Measurements from ENCODE around the gene ARHGAP45.

ARHGAP45 gene

GRCh38 chr19:1041835-1042685 is 24.9 kb upstream of the ARHGAP45 start:
- peak overlapping the region; percentile 51 for H3K9ac ChIP-seq (ENCODE audit: low read length)
- no peaks in the 10 kb centered on the region for H3K9me3 ChIP-seq (ENCODE audit: control insufficient read depth, low read length)
- H3K27me3 ChIP-seq (ENCODE audit: control insufficient read depth in 1 of 2, insufficient read depth in 1 of 2, low read length in 2 of 2): no peaks in the 10 kb centered on the region
- H2BK120ac ChIP-seq (ENCODE audit: low read depth, low read length): no peak overlapping the region
- H3K79me1 ChIP-seq (replicated peaks; ENCODE audit: low read length, poor library complexity, severe bottlenecking): peaks cover 2% of the 10 kb centered on the region
- H3K23ac ChIP-seq (ENCODE audit: low read length in 2 of 2): no peak overlapping the region
- peak overlapping the region in 1 of 2 experiments; percentile 86 for H3K4me3 ChIP-seq (ENCODE audit: insufficient read depth in 1 of 2, low read depth in 1 of 2, low read length in 2 of 2)
- H2AK5ac ChIP-seq (ENCODE audit: low read length, severe bottlenecking): no peak overlapping the region
- H4K91ac ChIP-seq (ENCODE audit: low read length): no peak overlapping the region
- peaks cover 35% of the 10 kb centered on the region for H3K4me1 ChIP-seq (ENCODE audit: control insufficient read depth, insufficient read depth, low read depth, low read length)
- H3K4ac ChIP-seq (ENCODE audit: low read depth in 1 of 2, low read length in 2 of 2): no peak overlapping the region
- H4K8ac ChIP-seq (ENCODE audit: low read length): no peak overlapping the region
- peaks cover 13 to 67% of the 10 kb centered on the region in 2 experiments for H3K36me3 ChIP-seq (ENCODE audit: control insufficient read depth in 1 of 2, insufficient read depth in 2 of 2, low read depth in 1 of 2, low read length in 2 of 2)
- DNase-seq: no peak
- H2BK15ac ChIP-seq (ENCODE audit: low read depth, poor library complexity, severe bottlenecking): no peak overlapping the region
- no peak overlapping the region for H2AFZ ChIP-seq (ENCODE audit: low read depth, low read length)
- no peak overlapping the region for H2BK12ac ChIP-seq (ENCODE audit: low read length in 2 of 2)
- H2BK5ac ChIP-seq (ENCODE audit: low read depth, low read length, poor library complexity, severe bottlenecking): no peak overlapping the region
- no peak overlapping the region for H3K4me2 ChIP-seq (ENCODE audit: low read length, poor library complexity, severe bottlenecking)
- H3K27ac ChIP-seq (ENCODE audit: low read length, poor library complexity, severe bottlenecking): no peak overlapping the region
- no peak overlapping the region for H3K18ac ChIP-seq (ENCODE audit: low read depth in 1 of 2, low read length in 2 of 2)
- WGBS: 91% methylated on average over 43 of the region's 43 CpGs
- H3K14ac ChIP-seq (ENCODE audit: low read length in 2 of 2): no peak overlapping the region

GRCh38 chr19:1042689-1043511 is 24.1 kb upstream of the ARHGAP45 start:
- Histone ChIP-seq H3K4me3 (ENCODE audit: insufficient read depth in 1 of 2, low read depth in 1 of 2, low read length in 2 of 2) (peak overlapping the region in 1 of 2 experiments; percentile 86), H2AK5ac (ENCODE audit: low read length, severe bottlenecking) (no peak overlapping the region), H2AFZ (ENCODE audit: low read depth, low read length) (no peak overlapping the region), H4K8ac (ENCODE audit: low read length) (no peak overlapping the region), H2BK120ac (ENCODE audit: low read depth, low read length) (no peak overlapping the region), H3K23ac (ENCODE audit: low read length in 2 of 2) (no peak overlapping the region), H2BK15ac (ENCODE audit: low read depth, poor library complexity, severe bottlenecking) (no peak overlapping the region), H3K79me1 (replicated peaks; ENCODE audit: low read length, poor library complexity, severe bottlenecking) (peaks cover 2% of the 10 kb centered on the region), H3K4ac (ENCODE audit: low read depth in 1 of 2, low read length in 2 of 2) (no peak overlapping the region), H2BK5ac (ENCODE audit: low read depth, low read length, poor library complexity, severe bottlenecking) (no peak overlapping the region), H3K4me2 (ENCODE audit: low read length, poor library complexity, severe bottlenecking) (no peak overlapping the region), H3K18ac (ENCODE audit: low read depth in 1 of 2, low read length in 2 of 2) (no peak overlapping the region), H3K9me3 (ENCODE audit: control insufficient read depth, low read length) (no peaks in the 10 kb centered on the region), H3K27me3 (ENCODE audit: control insufficient read depth in 1 of 2, insufficient read depth in 1 of 2, low read length in 2 of 2) (no peaks in the 10 kb centered on the region), H3K9ac (ENCODE audit: low read length) (peak overlapping the region; percentile 36), H3K27ac (ENCODE audit: low read length, poor library complexity, severe bottlenecking) (no peak overlapping the region), H3K4me1 (ENCODE audit: control insufficient read depth, insufficient read depth, low read depth, low read length) (peaks cover 31% of the 10 kb centered on the region), H4K91ac (ENCODE audit: low read length) (no peak overlapping the region), H3K14ac (ENCODE audit: low read length in 2 of 2) (no peak overlapping the region), H3K36me3 (ENCODE audit: control insufficient read depth in 1 of 2, insufficient read depth in 2 of 2, low read depth in 1 of 2, low read length in 2 of 2) (peaks cover 6 to 67% of the 10 kb centered on the region in 2 experiments), H2BK12ac (ENCODE audit: low read length in 2 of 2) (no peak overlapping the region)
- WGBS: 88% methylated on average over 22 of the region's 23 CpGs
- no peak for DNase-seq

GRCh38 chr19:1045247-1045603 is 21.7 kb upstream of the ARHGAP45 start:
- 76% methylated on average over 7 of the region's 10 CpGs for WGBS

GRCh38 chr19:1046117-1046626 is 20.8 kb upstream of the ARHGAP45 start:
- no peak overlapping the region for H2AK5ac ChIP-seq (ENCODE audit: low read length, severe bottlenecking)
- H3K27ac ChIP-seq (ENCODE audit: low read length, poor library complexity, severe bottlenecking): no peak overlapping the region
- peaks cover 6% of the 10 kb centered on the region for H3K4me1 ChIP-seq (ENCODE audit: control insufficient read depth, insufficient read depth, low read depth, low read length)
- no peaks in the 10 kb centered on the region for H3K9me3 ChIP-seq (ENCODE audit: control insufficient read depth, low read length)
- H2BK120ac ChIP-seq (ENCODE audit: low read depth, low read length): no peak overlapping the region
- H3K4me3 ChIP-seq (ENCODE audit: insufficient read depth in 1 of 2, low read depth in 1 of 2, low read length in 2 of 2): no peak overlapping the region
- H3K18ac ChIP-seq (ENCODE audit: low read depth in 1 of 2, low read length in 2 of 2): no peak overlapping the region
- H3K23ac ChIP-seq (ENCODE audit: low read length in 2 of 2): no peak overlapping the region
- peaks cover 2% of the 10 kb centered on the region for H3K79me1 ChIP-seq (replicated peaks; ENCODE audit: low read length, poor library complexity, severe bottlenecking)
- H4K91ac ChIP-seq (ENCODE audit: low read length): no peak overlapping the region
- no peak overlapping the region for H3K4me2 ChIP-seq (ENCODE audit: low read length, poor library complexity, severe bottlenecking)
- no peak overlapping the region for H2AFZ ChIP-seq (ENCODE audit: low read depth, low read length)
- no peak overlapping the region for H2BK12ac ChIP-seq (ENCODE audit: low read length in 2 of 2)
- H3K14ac ChIP-seq (ENCODE audit: low read length in 2 of 2): no peak overlapping the region
- H3K4ac ChIP-seq (ENCODE audit: low read depth in 1 of 2, low read length in 2 of 2): no peak overlapping the region
- H2BK15ac ChIP-seq (ENCODE audit: low read depth, poor library complexity, severe bottlenecking): no peak overlapping the region
- no peak overlapping the region for H4K8ac ChIP-seq (ENCODE audit: low read length)
- H2BK5ac ChIP-seq (ENCODE audit: low read depth, low read length, poor library complexity, severe bottlenecking): no peak overlapping the region
- no peak overlapping the region for H3K9ac ChIP-seq (ENCODE audit: low read length)
- peaks cover 0 to 60% of the 10 kb centered on the region in 2 experiments for H3K36me3 ChIP-seq (ENCODE audit: control insufficient read depth in 1 of 2, insufficient read depth in 2 of 2, low read depth in 1 of 2, low read length in 2 of 2)
- no peaks in the 10 kb centered on the region for H3K27me3 ChIP-seq (ENCODE audit: control insufficient read depth in 1 of 2, insufficient read depth in 1 of 2, low read length in 2 of 2)
- 98% methylated on average over 33 of the region's 33 CpGs for WGBS
- no peak for DNase-seq

More at GRCh38 chr19:1045247-1045603, 21.7 kb upstream of the ARHGAP45 start:
- DNase-seq: peak; percentile 58
- Histone ChIP-seq H3K9ac (ENCODE audit: low read length) (no peak overlapping the region), H2BK15ac (ENCODE audit: low read depth, poor library complexity, severe bottlenecking) (peak overlapping the region; percentile 17), H3K9me3 (ENCODE audit: control insufficient read depth, low read length) (no peaks in the 10 kb centered on the region), H2AK5ac (ENCODE audit: low read length, severe bottlenecking) (no peak overlapping the region), H4K8ac (ENCODE audit: low read length) (no peak overlapping the region), H3K18ac (ENCODE audit: low read depth in 1 of 2, low read length in 2 of 2) (no peak overlapping the region), H3K4me1 (ENCODE audit: control insufficient read depth, insufficient read depth, low read depth, low read length) (peaks cover 13% of the 10 kb centered on the region), H3K27me3 (ENCODE audit: control insufficient read depth in 1 of 2, insufficient read depth in 1 of 2, low read length in 2 of 2) (no peaks in the 10 kb centered on the region), H3K27ac (ENCODE audit: low read length, poor library complexity, severe bottlenecking) (no peak overlapping the region), H2AFZ (ENCODE audit: low read depth, low read length) (no peak overlapping the region), H3K79me1 (replicated peaks; ENCODE audit: low read length, poor library complexity, severe bottlenecking) (peaks cover 2% of the 10 kb centered on the region), H3K4ac (ENCODE audit: low read depth in 1 of 2, low read length in 2 of 2) (no peak overlapping the region), H3K36me3 (ENCODE audit: control insufficient read depth in 1 of 2, insufficient read depth in 2 of 2, low read depth in 1 of 2, low read length in 2 of 2) (peaks cover 0 to 55% of the 10 kb centered on the region in 2 experiments), H3K23ac (ENCODE audit: low read length in 2 of 2) (no peak overlapping the region), H2BK120ac (ENCODE audit: low read depth, low read length) (no peak overlapping the region), H2BK12ac (ENCODE audit: low read length in 2 of 2) (no peak overlapping the region), H4K91ac (ENCODE audit: low read length) (no peak overlapping the region), H2BK5ac (ENCODE audit: low read depth, low read length, poor library complexity, severe bottlenecking) (no peak overlapping the region), H3K4me2 (ENCODE audit: low read length, poor library complexity, severe bottlenecking) (no peak overlapping the region), H3K4me3 (ENCODE audit: insufficient read depth in 1 of 2, low read depth in 1 of 2, low read length in 2 of 2) (no peak overlapping the region), H3K14ac (ENCODE audit: low read length in 2 of 2) (no peak overlapping the region)

All from mesenchymal stem cell (in vitro differentiated cells and primary cell).